IPS-18c (cell line): ENCODE measurements around the gene KRTAP17-1.
"Not testable (repeated sequence)": the region's sequence is repeated elsewhere in the genome, so short reads cannot be mapped to it uniquely, and the experiment has no call there.

Source experiments
- H3K4me3 ChIP-seq: 2 replicates; pipeline ENCODE4 v1.7.0; 2013; ENCODE audit warnings: low read depth, mild to moderate bottlenecking, low read length, moderate library complexity; ENCODE audit not compliant: insufficient read depth
- H3K9me3 ChIP-seq: one replicate; pipeline ENCODE4 v1.6.1; 2013; ENCODE audit warnings: mild to moderate bottlenecking, low read length, moderate library complexity; ENCODE audit not compliant: control insufficient read depth, insufficient read depth

Gene KRTAP17-1

GRCh38 chr17:41315204-41315794, at the start of gene KRTAP17-1:
Gene KRTAP17-1 (minus strand): TSS chr17:41315710. CDS start chr17:41315650, 60 bp downstream.
- Histone ChIP-seq H3K4me3 (no peak within 1 kb of the TSS), H3K9me3 (peaks cover 2% of the 10 kb centered on the region)

- Histone ChIP-seq H3K9me3 (no peaks in the 10 kb centered on the region), H3K4me3 (no peak overlapping the region)
Measured at GRCh38 chr17:41363881-41364280, 48.4 kb upstream of the KRTAP17-1 start.

GRCh38 chr17:41360296-41360995, 44.9 kb upstream of the KRTAP17-1 start:
- H3K9me3 ChIP-seq, result no peaks in the 10 kb centered on the region
- H3K4me3 ChIP-seq, result no peak overlapping the region

GRCh38 chr17:41354536-41354935, 39.0 kb upstream of the KRTAP17-1 start:
- no peak overlapping the region for H3K4me3 ChIP-seq
- no peaks in the 10 kb centered on the region for H3K9me3 ChIP-seq

- Histone ChIP-seq H3K9me3 (no peaks in the 10 kb centered on the region), H3K4me3 (no peak overlapping the region)
Measured at GRCh38 chr17:41352597-41353366, 37.3 kb upstream of the KRTAP17-1 start.

GRCh38 chr17:41351177-41351576, 35.7 kb upstream of the KRTAP17-1 start:
- Histone ChIP-seq H3K9me3 (no peaks in the 10 kb centered on the region), H3K4me3 (no peak overlapping the region)

GRCh38 chr17:41350381-41350878, 34.9 kb upstream of the KRTAP17-1 start, which contains the start of gene KRT33A:
Gene KRT33A (minus strand): TSS chr17:41350828. CDS start chr17:41350767, 61 bp downstream.
- not testable (repeated sequence) for H3K4me3 ChIP-seq, H3K9me3 ChIP-seq

GRCh38 chr17:41347869-41348760, 32.6 kb upstream of the KRTAP17-1 start:
- Histone ChIP-seq H3K9me3 (peaks cover 2% of the 10 kb centered on the region), H3K4me3 (no peak overlapping the region)

GRCh38 chr17:41346421-41346820, 30.9 kb upstream of the KRTAP17-1 start:
- not testable (repeated sequence) for H3K9me3 ChIP-seq, H3K4me3 ChIP-seq

- no peak overlapping the region for H3K4me3 ChIP-seq
- peaks cover 2% of the 10 kb centered on the region for H3K9me3 ChIP-seq
Measured at GRCh38 chr17:41345992-41346391, 30.5 kb upstream of the KRTAP17-1 start.

GRCh38 chr17:41343029-41343428, 27.5 kb upstream of the KRTAP17-1 start:
- no peak overlapping the region for H3K4me3 ChIP-seq
- peaks cover 2% of the 10 kb centered on the region for H3K9me3 ChIP-seq

GRCh38 chr17:41340934-41341861, 25.7 kb upstream of the KRTAP17-1 start:
- Histone ChIP-seq H3K4me3 (no peak overlapping the region), H3K9me3 (peaks cover 2% of the 10 kb centered on the region)

- no peak overlapping the region for H3K4me3 ChIP-seq
- peaks cover 2% of the 10 kb centered on the region for H3K9me3 ChIP-seq
Measured at GRCh38 chr17:41340494-41340893, 25.0 kb upstream of the KRTAP17-1 start.

- Histone ChIP-seq H3K4me3 (no peak overlapping the region), H3K9me3 (peaks cover 2% of the 10 kb centered on the region)
Measured at GRCh38 chr17:41339571-41340172, 24.2 kb upstream of the KRTAP17-1 start.

- no peak overlapping the region for H3K4me3 ChIP-seq
- H3K9me3 ChIP-seq, result no peaks in the 10 kb centered on the region
Measured at GRCh38 chr17:41338961-41339485, 23.5 kb upstream of the KRTAP17-1 start.
